ENCODE results near the gene DLGAP1.
A peak's percentile ranks its signal among the peaks of the same experiment; 100 is the strongest.

DLGAP1 gene

GRCh38 chr18:3688690-3689089 lies 766.4 kb downstream of the DLGAP1 start:
- Histone ChIP-seq H3K27ac (ENCODE audit: low read depth, low read length) (no peak overlapping the region), H3K4me1 (ENCODE audit: control insufficient read depth, insufficient read depth, low read length, unreplicated experiment) (peaks cover 8% of the 10 kb centered on the region)

GRCh38 chr18:3683483-3683882 lies 771.6 kb downstream of the DLGAP1 start:
- no peaks in the 10 kb centered on the region for H3K36me3 ChIP-seq (ENCODE audit: insufficient read depth, low read length)
- no peak overlapping the region for H3K4me3 ChIP-seq (ENCODE audit: low read depth, low read length)
- no peak overlapping the region for H2AFZ ChIP-seq (ENCODE audit: low read length, unreplicated experiment)

More at GRCh38 chr18:3688690-3689089, 766.4 kb downstream of the DLGAP1 start:
- H2AFZ ChIP-seq (ENCODE audit: low read length, unreplicated experiment) = peak overlapping the region; percentile 66
- H3K27me3 ChIP-seq (ENCODE audit: insufficient read depth, low read length) = no peaks in the 10 kb centered on the region
- H3K4me3 ChIP-seq (ENCODE audit: low read depth, low read length) = 0 out of 2 replicates have a peak overlapping the region, but pooled peaks have one; percentile 18
- no peaks in the 10 kb centered on the region for H3K36me3 ChIP-seq (ENCODE audit: insufficient read depth, low read length)
- H3K79me2 ChIP-seq (ENCODE audit: control insufficient read depth, insufficient read depth, low read length, unreplicated experiment) = no peaks in the 10 kb centered on the region

GRCh38 chr18:3682061-3682460 lies 773.0 kb downstream of the DLGAP1 start:
- Histone ChIP-seq H3K4me3 (ENCODE audit: low read depth, low read length) (no peak overlapping the region), H3K79me2 (ENCODE audit: control insufficient read depth, insufficient read depth, low read length, unreplicated experiment) (no peaks in the 10 kb centered on the region), H2AFZ (ENCODE audit: low read length, unreplicated experiment) (no peak overlapping the region), H3K27ac (ENCODE audit: low read depth, low read length) (no peak overlapping the region), H3K36me3 (ENCODE audit: insufficient read depth, low read length) (no peaks in the 10 kb centered on the region), H3K27me3 (ENCODE audit: insufficient read depth, low read length) (no peaks in the 10 kb centered on the region), H3K4me1 (ENCODE audit: control insufficient read depth, insufficient read depth, low read length, unreplicated experiment) (no peaks in the 10 kb centered on the region)

More at GRCh38 chr18:3683483-3683882, 771.6 kb downstream of the DLGAP1 start:
- no peaks in the 10 kb centered on the region for H3K79me2 ChIP-seq (ENCODE audit: control insufficient read depth, insufficient read depth, low read length, unreplicated experiment)
- H3K27me3 ChIP-seq (ENCODE audit: insufficient read depth, low read length) = no peaks in the 10 kb centered on the region
- peaks cover 4% of the 10 kb centered on the region for H3K4me1 ChIP-seq (ENCODE audit: control insufficient read depth, insufficient read depth, low read length, unreplicated experiment)
- no peak overlapping the region for H3K27ac ChIP-seq (ENCODE audit: low read depth, low read length)

GRCh38 chr18:3679241-3679640 lies 775.9 kb downstream of the DLGAP1 start:
- no peaks in the 10 kb centered on the region for H3K79me2 ChIP-seq (ENCODE audit: control insufficient read depth, insufficient read depth, low read length, unreplicated experiment)
- no peaks in the 10 kb centered on the region for H3K4me1 ChIP-seq (ENCODE audit: control insufficient read depth, insufficient read depth, low read length, unreplicated experiment)
- H3K27me3 ChIP-seq (ENCODE audit: insufficient read depth, low read length) = no peaks in the 10 kb centered on the region
- no peak overlapping the region for H3K27ac ChIP-seq (ENCODE audit: low read depth, low read length)
- no peak overlapping the region for H2AFZ ChIP-seq (ENCODE audit: low read length, unreplicated experiment)
- H3K4me3 ChIP-seq (ENCODE audit: low read depth, low read length) = no peak overlapping the region
- no peaks in the 10 kb centered on the region for H3K36me3 ChIP-seq (ENCODE audit: insufficient read depth, low read length)

GRCh38 chr18:3675994-3676393 lies 779.1 kb downstream of the DLGAP1 start:
- no peak overlapping the region for H3K27ac ChIP-seq (ENCODE audit: low read depth, low read length)
- no peak overlapping the region for H2AFZ ChIP-seq (ENCODE audit: low read length, unreplicated experiment)
- H3K4me3 ChIP-seq (ENCODE audit: low read depth, low read length) = no peak overlapping the region

GRCh38 chr18:3675446-3675845 lies 779.7 kb downstream of the DLGAP1 start:
- Histone ChIP-seq H2AFZ (ENCODE audit: low read length, unreplicated experiment) (no peak overlapping the region), H3K27ac (ENCODE audit: low read depth, low read length) (no peak overlapping the region), H3K27me3 (ENCODE audit: insufficient read depth, low read length) (no peaks in the 10 kb centered on the region), H3K79me2 (ENCODE audit: control insufficient read depth, insufficient read depth, low read length, unreplicated experiment) (no peaks in the 10 kb centered on the region), H3K4me3 (ENCODE audit: low read depth, low read length) (no peak overlapping the region), H3K4me1 (ENCODE audit: control insufficient read depth, insufficient read depth, low read length, unreplicated experiment) (no peaks in the 10 kb centered on the region), H3K36me3 (ENCODE audit: insufficient read depth, low read length) (no peaks in the 10 kb centered on the region)

More at GRCh38 chr18:3675994-3676393, 779.1 kb downstream of the DLGAP1 start:
- no peaks in the 10 kb centered on the region for H3K27me3 ChIP-seq (ENCODE audit: insufficient read depth, low read length)
- no peaks in the 10 kb centered on the region for H3K4me1 ChIP-seq (ENCODE audit: control insufficient read depth, insufficient read depth, low read length, unreplicated experiment)
- H3K79me2 ChIP-seq (ENCODE audit: control insufficient read depth, insufficient read depth, low read length, unreplicated experiment) = no peaks in the 10 kb centered on the region
- no peaks in the 10 kb centered on the region for H3K36me3 ChIP-seq (ENCODE audit: insufficient read depth, low read length)

- Histone ChIP-seq H3K27me3 (ENCODE audit: insufficient read depth, low read length) (no peaks in the 10 kb centered on the region), H3K27ac (ENCODE audit: low read depth, low read length) (no peak overlapping the region), H3K4me1 (ENCODE audit: control insufficient read depth, insufficient read depth, low read length, unreplicated experiment) (peaks cover under 1% of the 10 kb centered on the region), H2AFZ (ENCODE audit: low read length, unreplicated experiment) (peak overlapping the region; percentile 38), H3K79me2 (ENCODE audit: control insufficient read depth, insufficient read depth, low read length, unreplicated experiment) (no peaks in the 10 kb centered on the region), H3K4me3 (ENCODE audit: low read depth, low read length) (no peak overlapping the region), H3K36me3 (ENCODE audit: insufficient read depth, low read length) (no peaks in the 10 kb centered on the region)
Measured at GRCh38 chr18:3671176-3671575, 783.9 kb downstream of the DLGAP1 start.

GRCh38 chr18:3669376-3669775 lies 785.7 kb downstream of the DLGAP1 start:
- H3K27me3 ChIP-seq (ENCODE audit: insufficient read depth, low read length) = no peaks in the 10 kb centered on the region
- no peak overlapping the region for H3K4me3 ChIP-seq (ENCODE audit: low read depth, low read length)
- H3K4me1 ChIP-seq (ENCODE audit: control insufficient read depth, insufficient read depth, low read length, unreplicated experiment) = peaks cover 8% of the 10 kb centered on the region
- no peaks in the 10 kb centered on the region for H3K36me3 ChIP-seq (ENCODE audit: insufficient read depth, low read length)
- H2AFZ ChIP-seq (ENCODE audit: low read length, unreplicated experiment) = no peak overlapping the region
- H3K79me2 ChIP-seq (ENCODE audit: control insufficient read depth, insufficient read depth, low read length, unreplicated experiment) = no peaks in the 10 kb centered on the region
- H3K27ac ChIP-seq (ENCODE audit: low read depth, low read length) = no peak overlapping the region

- no peak overlapping the region for H3K4me3 ChIP-seq (ENCODE audit: low read depth, low read length)
- no peaks in the 10 kb centered on the region for H3K79me2 ChIP-seq (ENCODE audit: control insufficient read depth, insufficient read depth, low read length, unreplicated experiment)
- H2AFZ ChIP-seq (ENCODE audit: low read length, unreplicated experiment) = no peak overlapping the region
- peaks cover 8% of the 10 kb centered on the region for H3K4me1 ChIP-seq (ENCODE audit: control insufficient read depth, insufficient read depth, low read length, unreplicated experiment)
- no peak overlapping the region for H3K27ac ChIP-seq (ENCODE audit: low read depth, low read length)
- no peaks in the 10 kb centered on the region for H3K27me3 ChIP-seq (ENCODE audit: insufficient read depth, low read length)
- no peaks in the 10 kb centered on the region for H3K36me3 ChIP-seq (ENCODE audit: insufficient read depth, low read length)
Measured at GRCh38 chr18:3667255-3668137, 787.6 kb downstream of the DLGAP1 start.

- no peaks in the 10 kb centered on the region for H3K36me3 ChIP-seq (ENCODE audit: insufficient read depth, low read length)
- no peaks in the 10 kb centered on the region for H3K27me3 ChIP-seq (ENCODE audit: insufficient read depth, low read length)
- H3K79me2 ChIP-seq (ENCODE audit: control insufficient read depth, insufficient read depth, low read length, unreplicated experiment) = no peaks in the 10 kb centered on the region
- no peak overlapping the region for H3K4me3 ChIP-seq (ENCODE audit: low read depth, low read length)
- H3K4me1 ChIP-seq (ENCODE audit: control insufficient read depth, insufficient read depth, low read length, unreplicated experiment) = peaks cover 8% of the 10 kb centered on the region
- H2AFZ ChIP-seq (ENCODE audit: low read length, unreplicated experiment) = peak overlapping the region; percentile 76
- H3K27ac ChIP-seq (ENCODE audit: low read depth, low read length) = no peak overlapping the region
Measured at GRCh38 chr18:3666526-3667254, 788.4 kb downstream of the DLGAP1 start.
